Epithelial cell of proximal tubule (primary cell): Measurements from ENCODE around the gene TERT. TPM values are rescaled to one million over a fixed set of nuclear protein-coding genes. Genes with fewer than 3 reads are reported as not detected.

Source experiments
- DNase-seq: peaks from one replicate; pipeline ENCODE4 v3.0.0-alpha.2; 2011; ENCODE audit warnings: low read depth
- H3K4me3 ChIP-seq: 2 replicates; pipeline ENCODE4 v1.5.1; 2011; ENCODE audit warnings: low read depth, mild to moderate bottlenecking, low read length
- CTCF ChIP-seq: conservative IDR thresholded peaks from 2 replicates; pipeline ENCODE4 v1.5.1; 2012; ENCODE audit warnings: low read depth, mild to moderate bottlenecking, low read length
- total RNA-seq: library from RNA; depleted of rRNA; stranded (reverse); fragments of >200 nt; gene quantifications from 2 replicates; pipeline ENCODE4 v1.2.3, GENCODE V29; 2015

The TERT gene
- total RNA-seq, 1 donor from 2014 or later, result not detected

GRCh38 chr5:1218351-1219080 lies 76.4 kb downstream of the TERT start:
- no peak overlapping the region for H3K4me3 ChIP-seq
- no peak for TF ChIP-seq CTCF
- DNase-seq, result no peak

GRCh38 chr5:1217596-1218206 lies 77.2 kb downstream of the TERT start:
- TF ChIP-seq CTCF, result no peak
- no peak for DNase-seq
- no peak overlapping the region for H3K4me3 ChIP-seq

- no peak for TF ChIP-seq CTCF
- H3K4me3 ChIP-seq, result no peak overlapping the region
- DNase-seq, result no peak
Measured at GRCh38 chr5:1216918-1217295, 78.0 kb downstream of the TERT start.

GRCh38 chr5:1216211-1216917 lies 78.5 kb downstream of the TERT start:
- no peak for DNase-seq
- no peak for TF ChIP-seq CTCF
- no peak overlapping the region for H3K4me3 ChIP-seq

GRCh38 chr5:1215320-1216096 lies 79.4 kb downstream of the TERT start:
- DNase-seq, result no peak
- H3K4me3 ChIP-seq, result no peak overlapping the region
- no peak for TF ChIP-seq CTCF

GRCh38 chr5:1214936-1215220 lies 80.0 kb downstream of the TERT start:
- TF ChIP-seq CTCF, result no peak
- DNase-seq, result no peak
- no peak overlapping the region for H3K4me3 ChIP-seq
